SK-N-SH (cell line): Measurements from ENCODE around the gene ABCA1. TPM values are rescaled to one million over a fixed set of nuclear protein-coding genes. Genes with fewer than 3 reads are reported as not detected.

Source experiments
- CTCF ChIA-PET: fragments of 300-600, 350-600 bp; formaldehyde crosslinking; extraction: SDS; loops from one replicate; lab custom pipeline; 2021; lab: Yijun Ruan, JAX
- POLR2A ChIA-PET: fragments of 350-600 bp; sonication (Branson Sonifier 250); formaldehyde crosslinking; extraction: SDS; loops from one replicate; lab custom pipeline; 2020; ENCODE audit warnings: antibody characterized with exemption, inconsistent platforms; lab: Yijun Ruan, JAX
- DNase-seq: peaks from one replicate; pipeline ENCODE4 v3.0.0; 2012
- H2AFZ ChIP-seq: fragments of 200-600 bp; sonication (generic); 2 replicates; pipeline ENCODE4 v1.8.1; 2016; ENCODE audit warnings: antibody characterized with exemption, mild to moderate bottlenecking, low read depth
- H3F3A ChIP-seq: fragments of 200-600 bp; sonication (generic); replicated peaks from 2 replicates; pipeline ENCODE3; 2016; ENCODE audit warnings: antibody characterized with exemption, mild to moderate bottlenecking; ENCODE audit not compliant: insufficient read depth
- H3K27ac ChIP-seq, 2 experiments: fragments of 200-500 bp in 1 of 2; fragments of 200-600 bp in 1 of 2; sonication (Bioruptor generic) in 1 of 2; sonication (generic), shearing (Covaris generic) in 1 of 2; 2 replicates each; pipeline versions ENCODE4 v1.5.1 to v1.6.1; 2014 to 2016; ENCODE audit warnings: low read depth in 2 of 2, inconsistent platforms in 1 of 2, low read length in 1 of 2, mild to moderate bottlenecking in 1 of 2, mixed read lengths in 1 of 2
- H3K27me3 ChIP-seq: fragments of 200-600 bp; sonication (generic), shearing (Covaris generic); 2 replicates; pipeline ENCODE4 v1.6.1; 2016; ENCODE audit warnings: mixed run types; ENCODE audit not compliant: insufficient read depth
- H3K36me3 ChIP-seq, 2 experiments: fragments of 200-500 bp in 1 of 2; fragments of 200-600 bp in 1 of 2; sonication (Bioruptor generic) in 1 of 2; sonication (generic) in 1 of 2; replicated peaks in 1 of 2; 2 replicates each; pipeline versions ENCODE3 to v1.5.1; 2014 to 2016; ENCODE audit warnings: low read length in 1 of 2, mild to moderate bottlenecking in 1 of 2; ENCODE audit not compliant: insufficient read depth in 2 of 2, control insufficient read depth in 1 of 2
- H3K4me1 ChIP-seq, 2 experiments: fragments of 200-500 bp in 1 of 2; fragments of 200-600 bp in 1 of 2; sonication (Bioruptor generic) in 1 of 2; sonication (generic), shearing (Covaris generic) in 1 of 2; 2 replicates each; pipeline versions ENCODE4 v1.5.1 to v1.6.1; 2014 to 2016; ENCODE audit warnings: low read depth in 1 of 2, low read length in 1 of 2, mixed run types in 1 of 2; ENCODE audit not compliant: insufficient read depth in 2 of 2, control insufficient read depth in 1 of 2
- H3K4me2 ChIP-seq: fragments of 200-600 bp; sonication (generic), shearing (Covaris generic); 2 replicates; pipeline ENCODE4 v1.6.1; 2017; ENCODE audit warnings: mixed run types
- H3K4me3 ChIP-seq, 2 experiments: fragments of 200-500 bp in 1 of 2; fragments of 200-600 bp in 1 of 2; sonication (Bioruptor generic) in 1 of 2; sonication (generic), shearing (Covaris generic) in 1 of 2; 2 replicates each; pipeline versions ENCODE4 v1.5.1 to v1.8.1; 2014 to 2016; ENCODE audit warnings: low read depth in 2 of 2, inconsistent platforms in 1 of 2, low read length in 1 of 2, mild to moderate bottlenecking in 1 of 2, mixed read lengths in 1 of 2, moderate library complexity in 1 of 2
- H3K79me2 ChIP-seq: fragments of 200-600 bp; sonication (generic); 2 replicates; pipeline ENCODE4 v1.8.1; 2017; ENCODE audit warnings: mild to moderate bottlenecking; ENCODE audit not compliant: insufficient read depth
- H3K9ac ChIP-seq: fragments of 200-600 bp; sonication (generic); 2 replicates; pipeline ENCODE4 v1.6.1; 2017; ENCODE audit warnings: mixed run types
- H3K9me2 ChIP-seq: fragments of 200-600 bp; sonication (generic); 2 replicates; pipeline ENCODE4 v1.6.1; 2017; ENCODE audit warnings: mixed run types
- H3K9me3 ChIP-seq: fragments of 200-600 bp; sonication (generic); 2 replicates; pipeline ENCODE4 v1.6.1; 2017; ENCODE audit warnings: mixed run types, mild to moderate bottlenecking, moderate library complexity
- H4K20me1 ChIP-seq: fragments of 200-600 bp; sonication (generic); 2 replicates; pipeline ENCODE4 v1.6.1; 2017; ENCODE audit warnings: mild to moderate bottlenecking, mixed run types; ENCODE audit not compliant: insufficient read depth
- ELF1 ChIP-seq: IDR thresholded peaks from 2 replicates; pipeline ENCODE4 v1.4.0; 2012
- EP300 ChIP-seq, 2 experiments: IDR thresholded peaks; 2 replicates each; pipeline versions ENCODE4 v1.4.0 to v1.6.1; 2012; ENCODE audit warnings: borderline replicate concordance in 1 of 2, low read depth in 1 of 2, low read length in 1 of 2
- EZH2phosphoT487 ChIP-seq: fragments of 200-600 bp; sonication (generic); IDR thresholded peaks from 2 replicates; pipeline ENCODE4 v1.6.1; 2017; ENCODE audit warnings: low read depth, mixed run types, mild to moderate bottlenecking, antibody characterized with exemption, moderate library complexity, borderline replicate concordance
- FOSL2 ChIP-seq: IDR thresholded peaks from 2 replicates; pipeline ENCODE4 v1.4.0; 2012; ENCODE audit warnings: low read depth, mild to moderate bottlenecking, moderate library complexity, borderline replicate concordance
- FOXJ3 ChIP-seq: sonication (generic); formaldehyde crosslinking; IDR thresholded peaks from 2 replicates; pipeline ENCODE4 v1.5.1; 2020; ENCODE audit warnings: mild to moderate bottlenecking, missing genetic modification reagents
- FOXM1 ChIP-seq: IDR thresholded peaks from 2 replicates; pipeline ENCODE4 v1.4.0; 2012; ENCODE audit warnings: low read depth, mild to moderate bottlenecking
- GABPA ChIP-seq: IDR thresholded peaks from 2 replicates; pipeline ENCODE4 v1.4.0; 2012; ENCODE audit warnings: low read depth, mild to moderate bottlenecking
- JUND ChIP-seq: IDR thresholded peaks from 2 replicates; pipeline ENCODE4 v1.4.0; 2012
- MEF2A ChIP-seq: IDR thresholded peaks from 2 replicates; pipeline ENCODE4 v1.4.0; 2012; ENCODE audit warnings: low read depth, borderline replicate concordance
- NFIC ChIP-seq: IDR thresholded peaks from 2 replicates; pipeline ENCODE4 v1.4.0; 2012; ENCODE audit warnings: borderline replicate concordance
- NRF1 ChIP-seq: IDR thresholded peaks from 2 replicates; pipeline ENCODE4 v1.6.1; 2012; ENCODE audit warnings: low read depth, mild to moderate bottlenecking, low read length
- RAD21 ChIP-seq: IDR thresholded peaks from 2 replicates; pipeline ENCODE4 v1.6.1; 2012; ENCODE audit warnings: mild to moderate bottlenecking, low read length
- RFX5 ChIP-seq: IDR thresholded peaks from 2 replicates; pipeline ENCODE4 v1.6.1; 2012; ENCODE audit warnings: mild to moderate bottlenecking, improper control_type of control experiment, low read length
- RXRA ChIP-seq: IDR thresholded peaks from 2 replicates; pipeline ENCODE4 v1.4.0; 2012; ENCODE audit warnings: low read depth, mild to moderate bottlenecking, borderline replicate concordance
- TAF1 ChIP-seq: IDR thresholded peaks from 2 replicates; pipeline ENCODE4 v1.6.1; 2012; ENCODE audit warnings: low read depth, mild to moderate bottlenecking, low read length, moderate library complexity, borderline replicate concordance
- WGBS: methylation state at CpG from one replicate; pipeline ENCODE4 v1.1.6; 2017; ENCODE audit warnings: low lambda C conversion rate; 5-methylcytosine and 5-hydroxymethylcytosine counted together
- polyA plus RNA-seq, 3 experiments: library from polyadenylated mRNA; depleted of rRNA; stranded (reverse); fragments of >200 nt; gene quantifications; 2 replicates each; pipeline ENCODE4 v1.2.3, GENCODE V29; 2012
- TF ChIP-seq, protein P1 (sequence below): IDR thresholded peaks from 2 replicates; pipeline ENCODE4 v1.6.1; 2012; ENCODE audit warnings: mild to moderate bottlenecking, low read depth, low read length, moderate library complexity
- TF ChIP-seq, protein P2 (sequence below): fragments of 150-350 bp; IDR thresholded peaks from 2 replicates; pipeline ENCODE4 v1.6.1; 2016; ENCODE audit warnings: mild to moderate bottlenecking, low read depth, low read length
- TF ChIP-seq, protein P3 (sequence below): IDR thresholded peaks from 2 replicates; pipeline ENCODE4; 2012
- TF ChIP-seq, protein P4 (sequence below): IDR thresholded peaks from 2 replicates; pipeline ENCODE4 v1.4.0; 2012; ENCODE audit warnings: low read depth, borderline replicate concordance

The ABCA1 gene
- polyA plus RNA-seq, 1 of the 3 experiments (the other 2 are of a cell fraction) = 5.3 TPM

DNA sequence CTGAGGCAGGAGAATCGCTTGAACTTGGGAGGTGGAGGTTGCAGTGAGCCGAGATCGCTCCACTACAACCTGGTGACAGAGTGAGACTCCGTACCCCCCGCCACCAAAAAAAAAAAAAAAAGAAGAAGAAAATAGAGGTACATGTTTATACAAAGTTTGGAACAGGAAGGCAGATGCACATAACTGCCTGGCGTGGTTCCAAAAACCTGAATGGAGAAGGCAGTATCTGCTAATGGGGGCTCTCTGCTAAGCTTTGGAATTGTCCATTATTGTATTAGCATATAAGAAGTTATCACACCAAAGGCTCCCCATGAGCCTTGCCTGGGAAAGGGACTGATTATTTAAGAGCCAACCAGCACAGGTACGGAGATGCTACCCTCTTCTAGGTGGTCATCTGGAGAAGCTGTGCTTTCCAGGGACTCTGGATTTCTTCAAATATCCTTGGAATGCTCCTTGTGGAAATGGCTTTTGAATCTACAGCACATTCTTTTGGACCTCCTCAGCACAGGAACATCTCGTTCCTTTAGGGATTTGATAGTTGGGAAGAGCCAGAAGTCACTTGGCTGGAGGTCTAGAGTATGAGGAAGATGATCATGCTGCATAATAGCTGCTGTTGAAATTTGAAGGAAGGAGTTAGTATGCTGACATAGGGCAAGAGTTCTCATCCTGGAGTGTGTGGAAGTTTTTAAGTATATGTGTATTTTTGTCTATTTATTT, 42.5 kb upstream of the ABCA1 start:
- H3K4me1 ChIP-seq = peaks cover 0 to 7% of the 10 kb centered on the region in 2 experiments; a peak in 1 of 4 replicates
- WGBS = 91% methylated on average over 8 of the region's 8 CpGs
- no peak overlapping the region for H2AFZ ChIP-seq
- no peak for TF ChIP-seq EZH2phosphoT487
- TF ChIP-seq RFX5 = no peak
- TF ChIP-seq, protein P1, sequence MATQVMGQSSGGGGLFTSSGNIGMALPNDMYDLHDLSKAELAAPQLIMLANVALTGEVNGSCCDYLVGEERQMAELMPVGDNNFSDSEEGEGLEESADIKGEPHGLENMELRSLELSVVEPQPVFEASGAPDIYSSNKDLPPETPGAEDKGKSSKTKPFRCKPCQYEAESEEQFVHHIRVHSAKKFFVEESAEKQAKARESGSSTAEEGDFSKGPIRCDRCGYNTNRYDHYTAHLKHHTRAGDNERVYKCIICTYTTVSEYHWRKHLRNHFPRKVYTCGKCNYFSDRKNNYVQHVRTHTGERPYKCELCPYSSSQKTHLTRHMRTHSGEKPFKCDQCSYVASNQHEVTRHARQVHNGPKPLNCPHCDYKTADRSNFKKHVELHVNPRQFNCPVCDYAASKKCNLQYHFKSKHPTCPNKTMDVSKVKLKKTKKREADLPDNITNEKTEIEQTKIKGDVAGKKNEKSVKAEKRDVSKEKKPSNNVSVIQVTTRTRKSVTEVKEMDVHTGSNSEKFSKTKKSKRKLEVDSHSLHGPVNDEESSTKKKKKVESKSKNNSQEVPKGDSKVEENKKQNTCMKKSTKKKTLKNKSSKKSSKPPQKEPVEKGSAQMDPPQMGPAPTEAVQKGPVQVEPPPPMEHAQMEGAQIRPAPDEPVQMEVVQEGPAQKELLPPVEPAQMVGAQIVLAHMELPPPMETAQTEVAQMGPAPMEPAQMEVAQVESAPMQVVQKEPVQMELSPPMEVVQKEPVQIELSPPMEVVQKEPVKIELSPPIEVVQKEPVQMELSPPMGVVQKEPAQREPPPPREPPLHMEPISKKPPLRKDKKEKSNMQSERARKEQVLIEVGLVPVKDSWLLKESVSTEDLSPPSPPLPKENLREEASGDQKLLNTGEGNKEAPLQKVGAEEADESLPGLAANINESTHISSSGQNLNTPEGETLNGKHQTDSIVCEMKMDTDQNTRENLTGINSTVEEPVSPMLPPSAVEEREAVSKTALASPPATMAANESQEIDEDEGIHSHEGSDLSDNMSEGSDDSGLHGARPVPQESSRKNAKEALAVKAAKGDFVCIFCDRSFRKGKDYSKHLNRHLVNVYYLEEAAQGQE = no peak
- TF ChIP-seq MEF2A = no peak
- TF ChIP-seq FOXJ3 = no peak
- TF ChIP-seq, protein P2, sequence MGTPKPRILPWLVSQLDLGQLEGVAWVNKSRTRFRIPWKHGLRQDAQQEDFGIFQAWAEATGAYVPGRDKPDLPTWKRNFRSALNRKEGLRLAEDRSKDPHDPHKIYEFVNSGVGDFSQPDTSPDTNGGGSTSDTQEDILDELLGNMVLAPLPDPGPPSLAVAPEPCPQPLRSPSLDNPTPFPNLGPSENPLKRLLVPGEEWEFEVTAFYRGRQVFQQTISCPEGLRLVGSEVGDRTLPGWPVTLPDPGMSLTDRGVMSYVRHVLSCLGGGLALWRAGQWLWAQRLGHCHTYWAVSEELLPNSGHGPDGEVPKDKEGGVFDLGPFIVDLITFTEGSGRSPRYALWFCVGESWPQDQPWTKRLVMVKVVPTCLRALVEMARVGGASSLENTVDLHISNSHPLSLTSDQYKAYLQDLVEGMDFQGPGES = no peak
- no peak for TF ChIP-seq EP300 (IDR thresholded peaks at IDR 0.05; ENCODE audit: borderline replicate concordance in 1 of 2, low read depth in 1 of 2, low read length in 1 of 2)
- TF ChIP-seq NRF1 = no peak
- no peak for TF ChIP-seq TAF1
- TF ChIP-seq RXRA = no peak
- H4K20me1 ChIP-seq = no peaks in the 10 kb centered on the region
- H3K9me3 ChIP-seq = no peaks in the 10 kb centered on the region
- no peaks in the 10 kb centered on the region for H3K79me2 ChIP-seq
- DNase-seq = no peak
- H3K36me3 ChIP-seq = no peaks in the 10 kb centered on the region
- no peak overlapping the region for H3K4me2 ChIP-seq
- no peaks in the 10 kb centered on the region for H3K27me3 ChIP-seq
- no peaks in the 10 kb centered on the region for H3F3A ChIP-seq
- no peaks in the 10 kb centered on the region for H3K9me2 ChIP-seq
- ChIA-PET POLR2A (interaction anchor here (0.7 kb wide), 1 partner anchor 82 kb away, joined by 7 read pairs; no protein-coding TSS in a partner anchor), CTCF (interaction anchor here (1.8 kb wide), 1 partner anchor 106 kb away, joined by 5 read pairs; no protein-coding TSS in a partner anchor)
- H3K9ac ChIP-seq = no peak overlapping the region
- H3K27ac ChIP-seq = no peak overlapping the region
- H3K4me3 ChIP-seq = no peak overlapping the region

DNA sequence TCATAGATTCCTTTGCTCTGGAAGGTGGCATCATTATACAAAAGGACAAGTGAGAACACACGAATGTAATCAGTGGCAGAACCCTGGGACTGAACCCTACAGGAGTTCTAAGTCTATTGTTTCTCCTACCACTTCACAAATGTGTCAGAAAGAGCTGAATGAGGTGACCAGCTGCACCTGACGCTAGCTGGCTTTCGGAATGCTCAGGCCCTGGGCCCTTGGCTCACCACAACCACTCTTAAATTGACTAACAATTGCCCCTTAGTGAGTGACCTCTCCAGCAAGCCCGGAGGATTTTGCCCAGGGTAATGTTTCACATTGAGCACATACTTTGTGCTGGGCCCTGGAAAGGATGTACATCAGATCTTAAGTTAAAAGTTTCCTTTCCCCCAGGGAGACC, 41.2 kb upstream of the ABCA1 start:
- H3F3A ChIP-seq = no peaks in the 10 kb centered on the region
- no peaks in the 10 kb centered on the region for H3K79me2 ChIP-seq
- ChIA-PET POLR2A (interaction anchor here (0.6 to 1.6 kb wide), 3 partner anchors 22 to 96 kb away, joined by 4 to 6 read pairs (median 5); no protein-coding TSS in a partner anchor), CTCF (interaction anchor here (1.0 to 1.8 kb wide), 6 partner anchors 9 to 446 kb away, joined by 3 to 5 read pairs (median 3); no protein-coding TSS in a partner anchor)
- DNase-seq = no peak
- 86% methylated on average over 3 of the region's 4 CpGs for WGBS
- H3K4me2 ChIP-seq = peak overlapping the region; percentile 77
- no peaks in the 10 kb centered on the region for H3K9me3 ChIP-seq
- no peaks in the 10 kb centered on the region for H4K20me1 ChIP-seq
- peak overlapping the region in 1 of 2 experiments; percentile 74; a peak in 1 of 4 replicates for H3K4me3 ChIP-seq
- peaks cover 0 to 7% of the 10 kb centered on the region in 2 experiments; a peak in 1 of 4 replicates for H3K4me1 ChIP-seq
- peak overlapping the region; percentile 44 to 93; a peak in 2 of 4 replicates for H3K27ac ChIP-seq
- no peaks in the 10 kb centered on the region for H3K27me3 ChIP-seq
- no peaks in the 10 kb centered on the region for H3K36me3 ChIP-seq
- no peak overlapping the region for H3K9ac ChIP-seq
- no peaks in the 10 kb centered on the region for H3K9me2 ChIP-seq
- H2AFZ ChIP-seq = peak overlapping the region; percentile 94
- TF ChIP-seq, protein P3, sequence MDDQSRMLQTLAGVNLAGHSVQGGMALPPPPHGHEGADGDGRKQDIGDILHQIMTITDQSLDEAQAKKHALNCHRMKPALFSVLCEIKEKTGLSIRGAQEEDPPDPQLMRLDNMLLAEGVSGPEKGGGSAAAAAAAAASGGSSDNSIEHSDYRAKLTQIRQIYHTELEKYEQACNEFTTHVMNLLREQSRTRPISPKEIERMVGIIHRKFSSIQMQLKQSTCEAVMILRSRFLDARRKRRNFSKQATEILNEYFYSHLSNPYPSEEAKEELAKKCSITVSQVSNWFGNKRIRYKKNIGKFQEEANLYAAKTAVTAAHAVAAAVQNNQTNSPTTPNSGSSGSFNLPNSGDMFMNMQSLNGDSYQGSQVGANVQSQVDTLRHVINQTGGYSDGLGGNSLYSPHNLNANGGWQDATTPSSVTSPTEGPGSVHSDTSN = no peak
- TF ChIP-seq FOXM1 (no peak), NFIC (no peak), GABPA (no peak), RAD21 (no peak), JUND (no peak), FOXJ3 (no peak), FOSL2 (no peak), ELF1 (no peak)
- TF ChIP-seq, protein P4, sequence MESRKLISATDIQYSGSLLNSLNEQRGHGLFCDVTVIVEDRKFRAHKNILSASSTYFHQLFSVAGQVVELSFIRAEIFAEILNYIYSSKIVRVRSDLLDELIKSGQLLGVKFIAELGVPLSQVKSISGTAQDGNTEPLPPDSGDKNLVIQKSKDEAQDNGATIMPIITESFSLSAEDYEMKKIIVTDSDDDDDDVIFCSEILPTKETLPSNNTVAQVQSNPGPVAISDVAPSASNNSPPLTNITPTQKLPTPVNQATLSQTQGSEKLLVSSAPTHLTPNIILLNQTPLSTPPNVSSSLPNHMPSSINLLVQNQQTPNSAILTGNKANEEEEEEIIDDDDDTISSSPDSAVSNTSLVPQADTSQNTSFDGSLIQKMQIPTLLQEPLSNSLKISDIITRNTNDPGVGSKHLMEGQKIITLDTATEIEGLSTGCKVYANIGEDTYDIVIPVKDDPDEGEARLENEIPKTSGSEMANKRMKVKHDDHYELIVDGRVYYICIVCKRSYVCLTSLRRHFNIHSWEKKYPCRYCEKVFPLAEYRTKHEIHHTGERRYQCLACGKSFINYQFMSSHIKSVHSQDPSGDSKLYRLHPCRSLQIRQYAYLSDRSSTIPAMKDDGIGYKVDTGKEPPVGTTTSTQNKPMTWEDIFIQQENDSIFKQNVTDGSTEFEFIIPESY = no peak
